H1 (cell line): Measurements from ENCODE around the gene SLC2A14. TPM values are rescaled to one million over a fixed set of nuclear protein-coding genes. Genes with fewer than 3 reads are reported as not detected.
A peak's percentile ranks its signal among the peaks of the same experiment; 100 is the strongest.
"Not testable (repeated sequence)": the region's sequence is repeated elsewhere in the genome, so short reads cannot be mapped to it uniquely, and the experiment has no call there.

Source experiments
- CTCF ChIA-PET: fragments of 300-600 bp; sonication (Branson Sonifier 250); formaldehyde crosslinking; loops from one replicate; lab custom pipeline; 2021; ENCODE audit not compliant: partially characterized antibody; lab: Charles Lee
- POLR2A ChIA-PET: fragments of 300-600 bp; sonication (Branson Sonifier 250); formaldehyde crosslinking; loops from one replicate; lab custom pipeline; 2021; ENCODE audit warnings: inconsistent platforms; ENCODE audit not compliant: partially characterized antibody; lab: Charles Lee
- DNase-seq, 2 experiments: peaks; one replicate each; pipeline versions ENCODE4 v3.0.0 to v3.0.0-alpha.2; 2010 to 2022; ENCODE audit warnings: low spot score in 2 of 2, low read depth in 1 of 2, mixed read lengths in 1 of 2
- FAIRE-seq: peaks from 2 replicates; lab custom pipeline; 2011; peaks lifted over from hg19 to GRCh38; lab: Jason Lieb, UNC
- H2AFZ ChIP-seq: 2 replicates; pipeline ENCODE4 v1.8.1; 2012; ENCODE audit warnings: low read length, inconsistent platforms
- H2AK5ac ChIP-seq: 2 replicates; pipeline ENCODE4 v1.6.1; 2013; ENCODE audit warnings: low read depth, low read length
- H2BK120ac ChIP-seq: replicated peaks from 2 replicates; pipeline ENCODE3; 2013; ENCODE audit warnings: low read depth, low read length, inconsistent platforms
- H2BK12ac ChIP-seq: 2 replicates; pipeline ENCODE4 v1.6.1; 2013; ENCODE audit warnings: low read depth, low read length
- H2BK15ac ChIP-seq: 2 replicates; pipeline ENCODE4 v1.6.1; 2013; ENCODE audit warnings: low read length
- H2BK20ac ChIP-seq: 2 replicates; pipeline ENCODE4 v1.6.1; 2013; ENCODE audit warnings: low read length
- H2BK5ac ChIP-seq: 2 replicates; pipeline ENCODE4 v1.6.1; 2013; ENCODE audit warnings: low read depth, low read length
- H3K14ac ChIP-seq: 2 replicates; pipeline ENCODE4 v1.6.1; 2013; ENCODE audit warnings: inconsistent platforms; ENCODE audit not compliant: insufficient read length
- H3K18ac ChIP-seq: 2 replicates; pipeline ENCODE4 v1.6.1; 2013; ENCODE audit warnings: low read length; ENCODE audit errors: extremely low read depth
- H3K23ac ChIP-seq: 2 replicates; pipeline ENCODE4 v1.6.1; 2013; ENCODE audit warnings: inconsistent platforms; ENCODE audit not compliant: insufficient read length
- H3K23me2 ChIP-seq: 2 replicates; pipeline ENCODE4 v1.6.1; 2013; ENCODE audit warnings: low read depth, low read length
- H3K27ac ChIP-seq: 2 replicates; pipeline ENCODE4 v1.6.1; 2011; ENCODE audit warnings: low read depth, low read length, inconsistent platforms
- H3K27me3 ChIP-seq, 4 experiments: replicated peaks in 1 of 4; 1 replicate in 1 of 4; 2 replicates in 3 of 4; pipeline versions ENCODE4 v1.6.1 to v1.8.1; 2011 to 2013; ENCODE audit warnings: low read length in 3 of 4, mild to moderate bottlenecking in 3 of 4, inconsistent platforms in 2 of 4, mixed read lengths in 2 of 4, moderate library complexity in 1 of 4; ENCODE audit not compliant: control insufficient read depth in 3 of 4, insufficient read depth in 3 of 4; ENCODE audit errors: extremely low read depth in 1 of 4
- H3K36me3 ChIP-seq, 4 experiments: 2 replicates each; pipeline versions ENCODE4 v1.6.1 to v1.8.1; 2011 to 2013; ENCODE audit warnings: mild to moderate bottlenecking in 4 of 4, low read length in 3 of 4, moderate library complexity in 2 of 4, control low read depth in 1 of 4, inconsistent platforms in 1 of 4; ENCODE audit not compliant: insufficient read depth in 4 of 4, control insufficient read depth in 2 of 4
- H3K4ac ChIP-seq: replicated peaks from 2 replicates; pipeline ENCODE3; 2013; ENCODE audit warnings: low read length, low read depth, mixed read lengths, inconsistent platforms; ENCODE audit not compliant: insufficient read length
- H3K4me1 ChIP-seq, 4 experiments: replicated peaks in 1 of 4; 1 replicate in 1 of 4; 2 replicates in 3 of 4; pipeline versions ENCODE4 v1.6.1 to v1.8.1; 2011 to 2013; ENCODE audit warnings: low read length in 3 of 4, inconsistent platforms in 2 of 4, mixed read lengths in 1 of 4; ENCODE audit not compliant: insufficient read depth in 4 of 4, control insufficient read depth in 3 of 4
- H3K4me2 ChIP-seq, 2 experiments: 2 replicates each; pipeline versions ENCODE4 v1.6.1 to v1.8.1; 2011 to 2013; ENCODE audit warnings: low read depth in 2 of 2, low read length in 2 of 2, control low read depth in 1 of 2, inconsistent platforms in 1 of 2, mild to moderate bottlenecking in 1 of 2; ENCODE audit not compliant: insufficient read depth in 1 of 2
- H3K4me3 ChIP-seq, 4 experiments: fragments of 200-600, 300-600 bp in 1 of 4; sonication (generic), shearing (Covaris generic), sonication (Bioruptor Twin) in 1 of 4; 2 replicates each; pipeline versions ENCODE4 v1.5.1 to v1.8.1; 2011 to 2016; ENCODE audit warnings: low read length in 4 of 4, low read depth in 3 of 4, control low read depth in 2 of 4, inconsistent platforms in 2 of 4, mild to moderate bottlenecking in 2 of 4, mixed read lengths in 1 of 4, moderate library complexity in 1 of 4; ENCODE audit not compliant: insufficient read depth in 2 of 4; ENCODE audit errors: extremely low read depth in 1 of 4
- H3K56ac ChIP-seq: replicated peaks from 2 replicates; pipeline ENCODE3; 2013; ENCODE audit warnings: low read depth, mild to moderate bottlenecking, mixed read lengths, low read length, inconsistent platforms; ENCODE audit not compliant: insufficient read length
- H3K79me1 ChIP-seq: 2 replicates; pipeline ENCODE4 v1.6.1; 2013; ENCODE audit warnings: low read depth, low read length, control low read depth
- H3K79me2 ChIP-seq, 2 experiments: 2 replicates each; pipeline versions ENCODE4 v1.6.1 to v1.8.1; 2012 to 2013; ENCODE audit warnings: low read length in 2 of 2, mild to moderate bottlenecking in 2 of 2, inconsistent platforms in 1 of 2; ENCODE audit not compliant: insufficient read depth in 2 of 2, control insufficient read depth in 1 of 2
- H3K9ac ChIP-seq, 4 experiments: replicated peaks in 1 of 4; 1 replicate in 1 of 4; 2 replicates in 3 of 4; pipeline versions ENCODE4 v1.6.1 to v1.8.1; 2011 to 2013; ENCODE audit warnings: low read depth in 3 of 4, low read length in 3 of 4, control low read depth in 2 of 4, mild to moderate bottlenecking in 2 of 4, moderate library complexity in 2 of 4, inconsistent platforms in 1 of 4; ENCODE audit errors: extremely low read depth in 1 of 4
- H3K9me3 ChIP-seq, 2 experiments: 2 replicates each; pipeline versions ENCODE4 v1.6.1 to v1.8.1; 2012 to 2013; ENCODE audit warnings: mild to moderate bottlenecking in 2 of 2, moderate library complexity in 2 of 2, control low read depth in 1 of 2, inconsistent platforms in 1 of 2, low read depth in 1 of 2, low read length in 1 of 2, mixed read lengths in 1 of 2; ENCODE audit not compliant: insufficient read depth in 2 of 2
- H4K20me1 ChIP-seq, 2 experiments: replicated peaks in 1 of 2; 2 replicates each; pipeline versions ENCODE3 to v1.8.1; 2011 to 2013; ENCODE audit warnings: inconsistent platforms in 2 of 2, low read length in 2 of 2, mild to moderate bottlenecking in 1 of 2; ENCODE audit not compliant: insufficient read depth in 2 of 2, control insufficient read depth in 1 of 2
- H4K5ac ChIP-seq: 2 replicates; pipeline ENCODE4 v1.6.1; 2013; ENCODE audit warnings: low read length, low read depth, mixed read lengths, inconsistent platforms; ENCODE audit not compliant: insufficient read length
- H4K8ac ChIP-seq: 2 replicates; pipeline ENCODE4 v1.8.0; 2013; ENCODE audit warnings: mild to moderate bottlenecking, moderate library complexity, low read length, inconsistent platforms; ENCODE audit not compliant: insufficient read depth; ENCODE audit errors: extremely low read depth
- H4K91ac ChIP-seq: replicated peaks from 2 replicates; pipeline ENCODE3; 2013; ENCODE audit warnings: low read length, mixed read lengths, inconsistent platforms; ENCODE audit not compliant: insufficient read length
- BCL11A ChIP-seq, 2 experiments: IDR thresholded peaks; one replicate each; pipeline ENCODE4 v1.6.1; 2011; ENCODE audit warnings: low read depth in 2 of 2, low read length in 2 of 2, mild to moderate bottlenecking in 2 of 2
- WGBS, 2 experiments: shearing (Covaris generic) in 1 of 2; methylation state at CpG; one replicate each; pipeline versions ENCODE4 v1.1.6 to v1.1.7; 2013 to 2015; ENCODE audit warnings: low lambda C conversion rate in 2 of 2, mixed read lengths in 2 of 2, inconsistent platforms in 1 of 2, low coverage in 1 of 2, missing lambda C conversion rate in 1 of 2; ENCODE audit not compliant: insufficient replicate concordance in 2 of 2, insufficient coverage in 1 of 2, insufficient read length in 1 of 2; ENCODE audit errors: extremely low coverage in 1 of 2, missing lambda C conversion rate in 1 of 2; 5-methylcytosine and 5-hydroxymethylcytosine counted together
- polyA plus RNA-seq, 7 experiments: library from polyadenylated mRNA; depleted of rRNA in 3 of 7; stranded (reverse) in 5 of 7; unstranded in 2 of 7; fragments of >200 nt in 5 of 7; fragments of 200-250 nt in 2 of 7; gene quantifications; 1 replicate in 5 of 7; 2 replicates in 1 of 7; 4 replicates in 1 of 7; pipeline versions ENCODE4 v1.2.1 to v1.2.3, GENCODE V29; 2011 to 2013; ENCODE audit warnings: missing spikeins in 2 of 7, mixed read lengths in 2 of 7
- total RNA-seq: library from RNA; stranded (reverse); fragmentation: NEBNext Ultra II Directional; extraction: Animal tissue kit (Norgen Biotek cat#: 25700); gene quantifications from 2 replicates; pipeline ENCODE4 v1.2.1, GENCODE V29; 2021

Gene SLC2A14
- total and polyA plus RNA-seq, 2 of the 8 experiments (the other 6 are each of a cell fraction or from before 2014, with no cell fraction given), result 11.1 to 19.3 TPM

DNA sequence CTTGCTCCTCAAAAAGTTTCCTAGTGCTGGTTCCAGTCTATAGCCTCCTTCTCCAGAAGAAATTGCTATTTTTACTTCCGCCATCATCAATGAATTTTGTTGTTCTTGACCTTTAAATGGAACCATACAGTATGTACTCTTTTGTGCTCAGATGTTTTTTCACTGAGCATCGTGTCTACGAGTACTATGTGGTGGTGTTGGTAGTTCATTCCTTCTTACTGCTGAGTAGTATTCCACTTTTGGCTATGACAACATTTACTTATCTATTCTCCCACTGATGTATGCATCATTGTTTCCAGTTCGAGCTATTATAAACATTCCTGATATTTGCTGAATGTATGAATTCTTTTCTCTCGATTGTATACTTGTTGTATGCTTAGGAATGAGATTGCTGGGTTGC lies 28.6 kb downstream of the SLC2A14 start:
- Histone ChIP-seq H2AK5ac (no peak overlapping the region), H2BK20ac (0 out of 2 replicates have a peak overlapping the region, but pooled peaks have one; percentile 6), H3K79me1 (no peaks in the 10 kb centered on the region), H3K4me2 (no peak overlapping the region), H3K18ac (no peak overlapping the region), H3K4me1 (peaks cover 0 to 5% (median 3%) of the 10 kb centered on the region in 4 experiments; a peak in 3 of 7 replicates), H3K4me3 (no peak overlapping the region), H4K20me1 (no peaks in the 10 kb centered on the region), H3K9ac (no peak overlapping the region), H3K23me2 (no peaks in the 10 kb centered on the region), H2AFZ (no peak overlapping the region), H3K4ac (no peak overlapping the region), H2BK120ac (no peak overlapping the region), H2BK5ac (no peak overlapping the region), H4K8ac (no peak overlapping the region), H3K56ac (no peak overlapping the region), H2BK12ac (no peak overlapping the region), H4K91ac (no peak overlapping the region), H3K9me3 (no peaks in the 10 kb centered on the region), H3K14ac (no peak overlapping the region), H3K23ac (no peak overlapping the region), H2BK15ac (no peak overlapping the region), H3K79me2 (no peaks in the 10 kb centered on the region), H3K27me3 (no peaks in the 10 kb centered on the region), H3K27ac (no peak overlapping the region), H4K5ac (no peak overlapping the region), H3K36me3 (no peaks in the 10 kb centered on the region)
- ChIA-PET CTCF (interaction anchor here (0.6 to 3.5 kb wide), 3 partner anchors 12 to 234 kb away, joined by 3 to 15 read pairs (median 3); no protein-coding TSS in a partner anchor), POLR2A (interaction anchor here (1.0 kb wide), 1 partner anchor 62 kb away, joined by 3 read pairs; no protein-coding TSS in a partner anchor)
- no peak for FAIRE-seq
- DNase-seq, result no peak
- no peak for TF ChIP-seq BCL11A (IDR thresholded peaks at IDR 0.05; ENCODE audit: low read depth in 2 of 2, low read length in 2 of 2)
- WGBS, 2 experiments, result 81% methylated on average over 5 of the region's 5 CpGs; no CpG with 5 or more reads in 1 of the 2 experiments

DNA sequence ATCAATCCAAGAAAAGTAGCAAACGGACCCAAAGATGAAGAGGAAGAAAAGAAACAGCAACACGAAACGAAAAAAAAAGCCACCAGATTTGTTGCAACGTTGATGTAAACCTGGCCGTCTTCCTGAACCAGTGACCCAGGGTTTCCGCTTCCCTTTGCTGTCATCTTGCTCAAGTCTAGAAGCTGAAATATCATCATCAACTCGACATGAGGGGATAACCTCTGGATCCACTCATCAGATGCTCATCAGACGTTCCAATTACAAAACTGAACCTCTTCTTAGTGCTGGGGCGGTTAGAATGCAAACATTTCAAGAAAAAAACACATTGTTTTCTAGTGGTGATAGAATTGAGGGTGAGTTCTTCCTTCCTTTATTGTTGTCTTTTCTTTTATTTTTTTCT lies 29.1 kb downstream of the SLC2A14 start:
- H3K9ac ChIP-seq, H3K79me1 ChIP-seq, H4K20me1 ChIP-seq, H2AK5ac ChIP-seq, H4K91ac ChIP-seq, H3K27me3 ChIP-seq, H3K18ac ChIP-seq, H3K4me1 ChIP-seq, H4K5ac ChIP-seq, H3K56ac ChIP-seq, H2BK5ac ChIP-seq, H3K14ac ChIP-seq, H2BK12ac ChIP-seq, H3K79me2 ChIP-seq, H3K27ac ChIP-seq, H3K4me3 ChIP-seq, H2BK20ac ChIP-seq, H2AFZ ChIP-seq, H4K8ac ChIP-seq, H2BK15ac ChIP-seq, H3K36me3 ChIP-seq, H3K4me2 ChIP-seq, POLR2A ChIA-PET, DNase-seq, H3K4ac ChIP-seq, H3K23ac ChIP-seq, H3K23me2 ChIP-seq, H2BK120ac ChIP-seq, H3K9me3 ChIP-seq: not testable (repeated sequence)
- CTCF ChIA-PET, result interaction anchor here (1.2 kb wide), 1 partner anchor 12 kb away, joined by 4 read pairs; no protein-coding TSS in a partner anchor
- FAIRE-seq, result peak; percentile 95
- WGBS, 2 experiments, result 70% methylated on average over 3 of the region's 9 CpGs; no CpG with 5 or more reads in 1 of the 2 experiments
